ENCODE measurements around the gene LRCOL1. TPM values are rescaled to one million over a fixed set of nuclear protein-coding genes. Genes with fewer than 3 reads are reported as not detected.

The LRCOL1 gene
- total RNA-seq, 1 donor from 2014 or later: 1.8 TPM

DNA sequence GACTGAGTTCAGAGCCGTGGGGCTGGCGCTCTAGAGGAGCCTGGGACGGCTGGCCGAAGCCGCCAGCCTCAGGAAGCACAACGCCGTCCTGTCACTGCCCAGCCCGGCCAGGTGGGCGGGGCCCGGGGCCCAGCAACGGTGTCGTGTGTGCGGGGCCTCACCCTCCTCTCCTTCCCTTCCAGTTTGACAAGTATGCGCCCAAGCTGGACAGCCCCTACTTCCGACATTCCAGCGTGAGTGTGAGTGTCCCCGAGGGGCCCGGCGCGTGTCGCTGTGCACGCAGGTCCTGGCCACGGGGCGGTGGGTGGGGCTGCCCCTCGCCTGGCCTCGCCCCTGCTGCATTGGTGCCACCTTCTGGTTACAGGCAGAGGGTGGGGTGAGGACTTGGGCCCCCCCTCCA is 38.3 kb downstream of the LRCOL1 start:
- Histone ChIP-seq H3K4me3 (no peak overlapping the region), H3K4me1 (peaks cover 3% of the 10 kb centered on the region), H3K27ac (no peak overlapping the region), H3K36me3 (peaks cover 30% of the 10 kb centered on the region), H3K9me3 (no peaks in the 10 kb centered on the region), H3K27me3 (no peaks in the 10 kb centered on the region)
- intact Hi-C loops (cut with DNase I): no loop called here
- TF ChIP-seq CTCF (IDR thresholded peaks at IDR 0.05): no peak
- ATAC-seq (peak; percentile 80), DNase-seq (peak; percentile 83)

GRCh38 chr12:132571598-132571997 is 38.8 kb downstream of the LRCOL1 start:
- H3K36me3 ChIP-seq: peaks cover 25% of the 10 kb centered on the region
- no peak for DNase-seq
- no peak for TF ChIP-seq CTCF (IDR thresholded peaks at IDR 0.05)
- H3K4me3 ChIP-seq: no peak overlapping the region
- intact Hi-C loops (cut with DNase I): no loop called here
- no peaks in the 10 kb centered on the region for H3K27me3 ChIP-seq
- no peaks in the 10 kb centered on the region for H3K9me3 ChIP-seq
- ATAC-seq: no peak
- no peak overlapping the region for H3K27ac ChIP-seq
- H3K4me1 ChIP-seq: peaks cover 3% of the 10 kb centered on the region

GRCh38 chr12:132571051-132571450 is 39.3 kb downstream of the LRCOL1 start:
- Histone ChIP-seq H3K9me3 (no peaks in the 10 kb centered on the region), H3K4me3 (no peak overlapping the region), H3K36me3 (peaks cover 20% of the 10 kb centered on the region), H3K27me3 (no peaks in the 10 kb centered on the region), H3K4me1 (peaks cover 3% of the 10 kb centered on the region), H3K27ac (no peak overlapping the region)
- intact Hi-C loops (cut with DNase I): no loop called here
- ATAC-seq: no peak
- DNase-seq: no peak
- no peak for TF ChIP-seq CTCF (IDR thresholded peaks at IDR 0.05)

DNA sequence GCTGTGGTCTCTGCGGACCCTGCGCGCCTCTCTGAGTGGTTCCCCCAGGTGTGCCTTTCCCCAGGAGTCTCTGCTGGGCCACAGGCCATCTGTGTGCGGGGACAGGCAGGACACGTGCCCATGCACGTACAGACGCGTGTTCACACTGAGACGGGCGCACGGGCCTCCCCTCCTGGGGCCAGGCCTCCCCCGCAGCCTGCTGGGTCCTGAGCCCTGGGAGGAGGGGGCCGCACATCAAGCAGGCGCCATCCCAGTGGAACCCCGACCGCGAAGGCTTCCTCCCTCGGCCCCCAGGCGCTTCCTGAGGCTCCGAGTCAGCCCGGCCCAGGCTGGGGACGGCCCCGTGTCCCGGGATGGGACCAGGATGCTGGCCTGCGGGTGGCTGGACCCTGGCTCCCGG is 39.7 kb downstream of the LRCOL1 start:
- Histone ChIP-seq H3K27me3 (no peaks in the 10 kb centered on the region), H3K4me3 (no peak overlapping the region), H3K9me3 (no peaks in the 10 kb centered on the region), H3K36me3 (peaks cover 20% of the 10 kb centered on the region), H3K27ac (no peak overlapping the region), H3K4me1 (peaks cover 3% of the 10 kb centered on the region)
- intact Hi-C loops (cut with DNase I): no loop called here
- TF ChIP-seq CTCF (IDR thresholded peaks at IDR 0.05): no peak
- DNase-seq (no peak), ATAC-seq (no peak)

GRCh38 chr12:132569856-132570480 is 40.4 kb downstream of the LRCOL1 start:
- peaks cover 3% of the 10 kb centered on the region for H3K4me1 ChIP-seq
- H3K9me3 ChIP-seq: no peaks in the 10 kb centered on the region
- H3K27me3 ChIP-seq: no peaks in the 10 kb centered on the region
- no peak overlapping the region for H3K27ac ChIP-seq
- DNase-seq (no peak), ATAC-seq (no peak)
- intact Hi-C loops (cut with DNase I): no loop called here
- H3K36me3 ChIP-seq: peaks cover 20% of the 10 kb centered on the region
- TF ChIP-seq CTCF (IDR thresholded peaks at IDR 0.05): no peak
- H3K4me3 ChIP-seq: no peak overlapping the region

Data from upper lobe of right lung (tissue), 1 donor.